ENCODE data around the gene MGARP. TPM values are rescaled to one million over a fixed set of nuclear protein-coding genes. Genes with fewer than 3 reads are reported as not detected.
A peak's percentile ranks its signal among the peaks of the same experiment; 100 is the strongest.

The MGARP gene
- total RNA-seq, 1 experiment from 2014 or later: not detected

GRCh38 chr4:139282721-139283075 is 2.7 kb upstream of the MGARP start:
- Histone ChIP-seq H3K9me2 (replicated peaks; ENCODE audit: insufficient read depth, low read length) (no peaks in the 10 kb centered on the region), H2AFZ (ENCODE audit: low read length) (no peak overlapping the region), H3K9ac (ENCODE audit: low read length) (no peak overlapping the region), H3K27me3 (ENCODE audit: low read length) (no peaks in the 10 kb centered on the region), H4K20me1 (ENCODE audit: insufficient read depth, low read depth, low read length) (no peaks in the 10 kb centered on the region), H3K4me3 (ENCODE audit: low read length) (no peak overlapping the region), H3K4me2 (ENCODE audit: low read depth, low read length, poor library complexity, severe bottlenecking) (no peak overlapping the region), H3K79me2 (ENCODE audit: low read length) (no peaks in the 10 kb centered on the region), H3K36me3 (ENCODE audit: insufficient read depth, low read length) (no peaks in the 10 kb centered on the region), H3K9me3 (ENCODE audit: low read length) (no peaks in the 10 kb centered on the region), H3K4me1 (ENCODE audit: low read length) (no peaks in the 10 kb centered on the region), H3K27ac (ENCODE audit: low read length) (no peak overlapping the region)
- no peak for DNase-seq

GRCh38 chr4:139282065-139282720 is 2.2 kb upstream of the MGARP start:
- H3K27ac ChIP-seq (ENCODE audit: low read length): no peak overlapping the region
- no peaks in the 10 kb centered on the region for H3K9me2 ChIP-seq (replicated peaks; ENCODE audit: insufficient read depth, low read length)
- no peaks in the 10 kb centered on the region for H3K79me2 ChIP-seq (ENCODE audit: low read length)
- H3K9ac ChIP-seq (ENCODE audit: low read length): no peak overlapping the region
- H3K36me3 ChIP-seq (ENCODE audit: insufficient read depth, low read length): no peaks in the 10 kb centered on the region
- no peak overlapping the region for H3K4me2 ChIP-seq (ENCODE audit: low read depth, low read length, poor library complexity, severe bottlenecking)
- DNase-seq: no peak
- H3K9me3 ChIP-seq (ENCODE audit: low read length): no peaks in the 10 kb centered on the region
- no peak overlapping the region for H2AFZ ChIP-seq (ENCODE audit: low read length)
- no peaks in the 10 kb centered on the region for H3K4me1 ChIP-seq (ENCODE audit: low read length)
- no peaks in the 10 kb centered on the region for H4K20me1 ChIP-seq (ENCODE audit: insufficient read depth, low read depth, low read length)
- no peaks in the 10 kb centered on the region for H3K27me3 ChIP-seq (ENCODE audit: low read length)
- H3K4me3 ChIP-seq (ENCODE audit: low read length): no peak overlapping the region

- Histone ChIP-seq H3K4me2 (ENCODE audit: low read depth, low read length, poor library complexity, severe bottlenecking) (no peak overlapping the region), H3K9me3 (ENCODE audit: low read length) (no peaks in the 10 kb centered on the region), H3K36me3 (ENCODE audit: insufficient read depth, low read length) (no peaks in the 10 kb centered on the region), H3K4me3 (ENCODE audit: low read length) (no peak overlapping the region), H3K9me2 (replicated peaks; ENCODE audit: insufficient read depth, low read length) (no peaks in the 10 kb centered on the region), H3K27me3 (ENCODE audit: low read length) (no peaks in the 10 kb centered on the region), H4K20me1 (ENCODE audit: insufficient read depth, low read depth, low read length) (no peaks in the 10 kb centered on the region), H3K9ac (ENCODE audit: low read length) (no peak overlapping the region), H3K27ac (ENCODE audit: low read length) (no peak overlapping the region), H2AFZ (ENCODE audit: low read length) (no peak overlapping the region), H3K79me2 (ENCODE audit: low read length) (no peaks in the 10 kb centered on the region), H3K4me1 (ENCODE audit: low read length) (no peaks in the 10 kb centered on the region)
- no peak for DNase-seq
Measured at GRCh38 chr4:139278912-139279759, 889 bp downstream of the MGARP start.

DNA sequence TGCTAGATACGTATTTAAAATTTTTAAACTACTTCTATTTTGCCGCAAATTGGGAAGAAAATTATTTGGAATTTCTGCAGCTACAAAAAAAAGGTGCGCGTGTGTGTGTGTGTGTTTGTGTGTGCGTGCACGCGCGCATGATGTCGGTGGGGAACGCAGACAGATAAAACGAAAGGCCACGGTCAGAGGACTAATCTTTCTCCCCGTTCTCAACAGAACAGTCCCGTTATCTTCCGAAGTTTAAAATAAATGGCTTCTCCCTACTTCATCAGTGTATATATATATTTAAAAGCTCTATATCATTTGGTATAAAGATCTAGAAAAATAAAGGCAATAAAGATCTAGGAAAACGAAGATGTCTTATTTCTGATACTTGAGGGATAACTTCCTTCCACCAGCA is 1.5 kb downstream of the MGARP start:
- Histone ChIP-seq H3K27me3 (ENCODE audit: low read length) (no peaks in the 10 kb centered on the region), H3K9ac (ENCODE audit: low read length) (no peak overlapping the region), H3K79me2 (ENCODE audit: low read length) (no peaks in the 10 kb centered on the region), H2AFZ (ENCODE audit: low read length) (no peak overlapping the region), H3K4me1 (ENCODE audit: low read length) (no peaks in the 10 kb centered on the region), H4K20me1 (ENCODE audit: insufficient read depth, low read depth, low read length) (no peaks in the 10 kb centered on the region), H3K4me2 (ENCODE audit: low read depth, low read length, poor library complexity, severe bottlenecking) (no peak overlapping the region), H3K9me3 (ENCODE audit: low read length) (no peaks in the 10 kb centered on the region), H3K9me2 (replicated peaks; ENCODE audit: insufficient read depth, low read length) (no peaks in the 10 kb centered on the region), H3K36me3 (ENCODE audit: insufficient read depth, low read length) (no peaks in the 10 kb centered on the region), H3K4me3 (ENCODE audit: low read length) (no peak overlapping the region), H3K27ac (ENCODE audit: low read length) (no peak overlapping the region)
- no peak for DNase-seq

GRCh38 chr4:139275281-139275735 is 4.7 kb downstream of the MGARP start:
- H3K27ac ChIP-seq (ENCODE audit: low read length): no peak overlapping the region
- H3K4me2 ChIP-seq (ENCODE audit: low read depth, low read length, poor library complexity, severe bottlenecking): no peak overlapping the region

GRCh38 chr4:139274790-139275189 is 5.2 kb downstream of the MGARP start:
- H3K27me3 ChIP-seq (ENCODE audit: low read length): no peaks in the 10 kb centered on the region
- DNase-seq: no peak
- no peak overlapping the region for H3K9ac ChIP-seq (ENCODE audit: low read length)
- H3K4me2 ChIP-seq (ENCODE audit: low read depth, low read length, poor library complexity, severe bottlenecking): no peak overlapping the region
- H4K20me1 ChIP-seq (ENCODE audit: insufficient read depth, low read depth, low read length): no peaks in the 10 kb centered on the region
- H3K4me3 ChIP-seq (ENCODE audit: low read length): no peak overlapping the region
- H3K4me1 ChIP-seq (ENCODE audit: low read length): no peaks in the 10 kb centered on the region
- H2AFZ ChIP-seq (ENCODE audit: low read length): no peak overlapping the region
- H3K27ac ChIP-seq (ENCODE audit: low read length): no peak overlapping the region
- no peaks in the 10 kb centered on the region for H3K9me2 ChIP-seq (replicated peaks; ENCODE audit: insufficient read depth, low read length)
- H3K79me2 ChIP-seq (ENCODE audit: low read length): no peaks in the 10 kb centered on the region
- H3K9me3 ChIP-seq (ENCODE audit: low read length): no peaks in the 10 kb centered on the region
- no peaks in the 10 kb centered on the region for H3K36me3 ChIP-seq (ENCODE audit: insufficient read depth, low read length)

More at GRCh38 chr4:139275281-139275735, 4.7 kb downstream of the MGARP start:
- no peaks in the 10 kb centered on the region for H3K9me3 ChIP-seq (ENCODE audit: low read length)
- no peaks in the 10 kb centered on the region for H3K79me2 ChIP-seq (ENCODE audit: low read length)
- H4K20me1 ChIP-seq (ENCODE audit: insufficient read depth, low read depth, low read length): no peaks in the 10 kb centered on the region
- no peaks in the 10 kb centered on the region for H3K36me3 ChIP-seq (ENCODE audit: insufficient read depth, low read length)
- DNase-seq: no peak
- no peaks in the 10 kb centered on the region for H3K27me3 ChIP-seq (ENCODE audit: low read length)
- H3K4me3 ChIP-seq (ENCODE audit: low read length): no peak overlapping the region
- H3K4me1 ChIP-seq (ENCODE audit: low read length): no peaks in the 10 kb centered on the region
- H3K9me2 ChIP-seq (replicated peaks; ENCODE audit: insufficient read depth, low read length): no peaks in the 10 kb centered on the region
- no peak overlapping the region for H3K9ac ChIP-seq (ENCODE audit: low read length)
- no peak overlapping the region for H2AFZ ChIP-seq (ENCODE audit: low read length)

- Histone ChIP-seq H3K9ac (ENCODE audit: low read length) (no peak overlapping the region), H3K9me2 (replicated peaks; ENCODE audit: insufficient read depth, low read length) (no peaks in the 10 kb centered on the region), H2AFZ (ENCODE audit: low read length) (no peak overlapping the region), H3K79me2 (ENCODE audit: low read length) (no peaks in the 10 kb centered on the region), H3K4me2 (ENCODE audit: low read depth, low read length, poor library complexity, severe bottlenecking) (no peak overlapping the region), H3K4me1 (ENCODE audit: low read length) (no peaks in the 10 kb centered on the region), H3K36me3 (ENCODE audit: insufficient read depth, low read length) (no peaks in the 10 kb centered on the region), H3K4me3 (ENCODE audit: low read length) (no peak overlapping the region), H3K27ac (ENCODE audit: low read length) (no peak overlapping the region), H3K27me3 (ENCODE audit: low read length) (no peaks in the 10 kb centered on the region), H4K20me1 (ENCODE audit: insufficient read depth, low read depth, low read length) (no peaks in the 10 kb centered on the region), H3K9me3 (ENCODE audit: low read length) (no peaks in the 10 kb centered on the region)
- no peak for DNase-seq
Measured at GRCh38 chr4:139273835-139274234, 6.2 kb downstream of the MGARP start.

- H3K27ac ChIP-seq (ENCODE audit: low read length): no peak overlapping the region
- no peaks in the 10 kb centered on the region for H3K27me3 ChIP-seq (ENCODE audit: low read length)
- 0 out of 2 replicates have a peak overlapping the region, but pooled peaks have one; percentile 55 for H3K4me3 ChIP-seq (ENCODE audit: low read length)
- H3K9me2 ChIP-seq (replicated peaks; ENCODE audit: insufficient read depth, low read length): no peaks in the 10 kb centered on the region
- peak overlapping the region; percentile 63 for H3K4me2 ChIP-seq (ENCODE audit: low read depth, low read length, poor library complexity, severe bottlenecking)
- H3K9ac ChIP-seq (ENCODE audit: low read length): 0 out of 2 replicates have a peak overlapping the region, but pooled peaks have one; percentile 45
- H3K4me1 ChIP-seq (ENCODE audit: low read length): peaks cover 14% of the 10 kb centered on the region
- H3K36me3 ChIP-seq (ENCODE audit: insufficient read depth, low read length): no peaks in the 10 kb centered on the region
- H3K79me2 ChIP-seq (ENCODE audit: low read length): no peaks in the 10 kb centered on the region
- DNase-seq: no peak
- no peaks in the 10 kb centered on the region for H3K9me3 ChIP-seq (ENCODE audit: low read length)
- no peaks in the 10 kb centered on the region for H4K20me1 ChIP-seq (ENCODE audit: insufficient read depth, low read depth, low read length)
- H2AFZ ChIP-seq (ENCODE audit: low read length): peak overlapping the region; percentile 82
Measured at GRCh38 chr4:139267301-139267700, 12.7 kb downstream of the MGARP start.

All from Karpas-422 (cell line).